Measurements from ENCODE around the gene RNF2. TPM values are rescaled to one million over a fixed set of nuclear protein-coding genes. Genes with fewer than 3 reads are reported as not detected.

RNF2 gene
- total RNA-seq, 1 donor from 2014 or later = 24.4 TPM

- no peak overlapping the region for H3K27ac Mint-ChIP-seq
- H3K4me3 Mint-ChIP-seq = no peak overlapping the region
- H3K36me3 Mint-ChIP-seq (ENCODE audit: low read depth) = no peaks in the 10 kb centered on the region
- no peaks in the 10 kb centered on the region for H3K4me1 Mint-ChIP-seq (ENCODE audit: low read depth)
- DNase-seq (ENCODE audit: low spot score) = no peak
- intact Hi-C loops (cut with micrococcal nuclease) = no loop called here
- peaks cover 24% of the 10 kb centered on the region for H3K27me3 Mint-ChIP-seq (ENCODE audit: insufficient read depth)
- no peaks in the 10 kb centered on the region for H3K9me3 Mint-ChIP-seq
These were observed 6.5 kb upstream of the RNF2 start for GRCh38 chr1:185038813-185039376.

- Mint-ChIP-seq H3K4me1 (ENCODE audit: low read depth) (peaks cover 8% of the 10 kb centered on the region), H3K36me3 (ENCODE audit: low read depth) (no peaks in the 10 kb centered on the region), H3K27me3 (ENCODE audit: insufficient read depth) (peaks cover 30% of the 10 kb centered on the region), H3K4me3 (no peak overlapping the region), H3K9me3 (no peaks in the 10 kb centered on the region), H3K27ac (no peak overlapping the region)
- intact Hi-C loops (cut with micrococcal nuclease) = loop anchor here (10.0 kb wide), 3 partner anchors 175 to 1405 kb away; partner anchors contain the start of gene ARPC5
- DNase-seq (ENCODE audit: low spot score) = no peak
These were observed 5.5 kb upstream of the RNF2 start for GRCh38 chr1:185039726-185040407.

GRCh38 chr1:185040408-185040735, 5.0 kb upstream of the RNF2 start:
- peaks cover 10% of the 10 kb centered on the region for H3K4me1 Mint-ChIP-seq (ENCODE audit: low read depth)

GRCh38 chr1:185041742-185042141, 3.6 kb upstream of the RNF2 start:
- Mint-ChIP-seq H3K27ac (no peak overlapping the region), H3K9me3 (no peaks in the 10 kb centered on the region), H3K36me3 (ENCODE audit: low read depth) (no peaks in the 10 kb centered on the region), H3K4me1 (ENCODE audit: low read depth) (peaks cover 16% of the 10 kb centered on the region), H3K4me3 (no peak overlapping the region), H3K27me3 (ENCODE audit: insufficient read depth) (peaks cover 17% of the 10 kb centered on the region)
- intact Hi-C loops (cut with micrococcal nuclease) = loop anchor here (10.0 kb wide), 3 partner anchors 177 to 1407 kb away; partner anchors contain the start of gene ARPC5
- DNase-seq (ENCODE audit: low spot score) = no peak

More at GRCh38 chr1:185040408-185040735, 5.0 kb upstream of the RNF2 start:
- no peaks in the 10 kb centered on the region for H3K9me3 Mint-ChIP-seq
- H3K27ac Mint-ChIP-seq = no peak overlapping the region
- no peak for DNase-seq (ENCODE audit: low spot score)
- peaks cover 27% of the 10 kb centered on the region for H3K27me3 Mint-ChIP-seq (ENCODE audit: insufficient read depth)
- intact Hi-C loops (cut with micrococcal nuclease) = loop anchor here (10.0 kb wide), 3 partner anchors 176 to 1406 kb away; partner anchors contain the start of gene ARPC5
- H3K36me3 Mint-ChIP-seq (ENCODE audit: low read depth) = no peaks in the 10 kb centered on the region
- no peak overlapping the region for H3K4me3 Mint-ChIP-seq

GRCh38 chr1:185042737-185043136, 2.6 kb upstream of the RNF2 start:
- H3K27me3 Mint-ChIP-seq (ENCODE audit: insufficient read depth) = peaks cover 17% of the 10 kb centered on the region
- H3K4me3 Mint-ChIP-seq = no peak overlapping the region
- no peaks in the 10 kb centered on the region for H3K9me3 Mint-ChIP-seq
- H3K4me1 Mint-ChIP-seq (ENCODE audit: low read depth) = peaks cover 25% of the 10 kb centered on the region
- no peak overlapping the region for H3K27ac Mint-ChIP-seq
- no peak for DNase-seq (ENCODE audit: low spot score)
- intact Hi-C loops (cut with micrococcal nuclease) = loop anchor here (10.0 kb wide), 3 partner anchors 178 to 1408 kb away; partner anchors contain the start of gene ARPC5
- H3K36me3 Mint-ChIP-seq (ENCODE audit: low read depth) = peaks cover 1% of the 10 kb centered on the region

GRCh38 chr1:185044387-185044786, 971 bp upstream of the RNF2 start:
- Mint-ChIP-seq H3K27ac (no peak overlapping the region), H3K36me3 (ENCODE audit: low read depth) (peaks cover 1% of the 10 kb centered on the region), H3K4me1 (ENCODE audit: low read depth) (peaks cover 29% of the 10 kb centered on the region), H3K4me3 (peak overlapping the region; percentile 89), H3K27me3 (ENCODE audit: insufficient read depth) (peaks cover 17% of the 10 kb centered on the region), H3K9me3 (no peaks in the 10 kb centered on the region)
- intact Hi-C loops (cut with micrococcal nuclease) = loop anchor here (2.0 to 10.0 kb wide), 4 partner anchors 72 to 1410 kb away; partner anchors contain the start of gene ARPC5
- no peak for DNase-seq (ENCODE audit: low spot score)

GRCh38 chr1:185045814-185046492, 595 bp downstream of the RNF2 start:
- H3K36me3 Mint-ChIP-seq (ENCODE audit: low read depth) = peaks cover 1% of the 10 kb centered on the region

GRCh38 chr1:185046668-185047067, 1.3 kb downstream of the RNF2 start:
- no peaks in the 10 kb centered on the region for H3K9me3 Mint-ChIP-seq
- peak overlapping the region; percentile 89 for H3K4me3 Mint-ChIP-seq
- intact Hi-C loops (cut with micrococcal nuclease) = loop anchor here (1.0 to 10.0 kb wide), 9 partner anchors 182 to 1412 kb away; partner anchors contain the start of genes ARPC5 and IVNS1ABP
- H3K4me1 Mint-ChIP-seq (ENCODE audit: low read depth) = peaks cover 29% of the 10 kb centered on the region
- peaks cover 1% of the 10 kb centered on the region for H3K36me3 Mint-ChIP-seq (ENCODE audit: low read depth)
- no peak for DNase-seq (ENCODE audit: low spot score)
- peak overlapping the region; percentile 62 for H3K27ac Mint-ChIP-seq
- peaks cover 15% of the 10 kb centered on the region for H3K27me3 Mint-ChIP-seq (ENCODE audit: insufficient read depth)

More at GRCh38 chr1:185045814-185046492, 595 bp downstream of the RNF2 start:
- H3K27ac Mint-ChIP-seq = peak overlapping the region; percentile 62
- peaks cover 29% of the 10 kb centered on the region for H3K4me1 Mint-ChIP-seq (ENCODE audit: low read depth)
- DNase-seq (ENCODE audit: low spot score) = peak; percentile 21
- peaks cover 15% of the 10 kb centered on the region for H3K27me3 Mint-ChIP-seq (ENCODE audit: insufficient read depth)
- peak overlapping the region; percentile 89 for H3K4me3 Mint-ChIP-seq
- intact Hi-C loops (cut with micrococcal nuclease) = loop anchor here (1.0 to 10.0 kb wide), 11 partner anchors 73 to 1411 kb away; partner anchors contain the start of genes ARPC5, IVNS1ABP and SWT1
- no peaks in the 10 kb centered on the region for H3K9me3 Mint-ChIP-seq

- H3K4me3 Mint-ChIP-seq = no peak overlapping the region
- peaks cover 23% of the 10 kb centered on the region for H3K4me1 Mint-ChIP-seq (ENCODE audit: low read depth)
- H3K9me3 Mint-ChIP-seq = no peaks in the 10 kb centered on the region
- no peak for DNase-seq (ENCODE audit: low spot score)
- peaks cover 2% of the 10 kb centered on the region for H3K27me3 Mint-ChIP-seq (ENCODE audit: insufficient read depth)
- H3K27ac Mint-ChIP-seq = no peak overlapping the region
- intact Hi-C loops (cut with micrococcal nuclease) = loop anchor here (5.0 to 10.0 kb wide), 8 partner anchors 185 to 1415 kb away; partner anchors contain the start of genes ARPC5 and IVNS1ABP
- peaks cover 1% of the 10 kb centered on the region for H3K36me3 Mint-ChIP-seq (ENCODE audit: low read depth)
These were observed 4.3 kb downstream of the RNF2 start for GRCh38 chr1:185049670-185050069.

- no peak overlapping the region for H3K27ac Mint-ChIP-seq
- peaks cover 1% of the 10 kb centered on the region for H3K36me3 Mint-ChIP-seq (ENCODE audit: low read depth)
- peaks cover 20% of the 10 kb centered on the region for H3K4me1 Mint-ChIP-seq (ENCODE audit: low read depth)
- no peak for DNase-seq (ENCODE audit: low spot score)
- H3K9me3 Mint-ChIP-seq = no peaks in the 10 kb centered on the region
- intact Hi-C loops (cut with micrococcal nuclease) = no loop called here
- H3K4me3 Mint-ChIP-seq = no peak overlapping the region
- no peaks in the 10 kb centered on the region for H3K27me3 Mint-ChIP-seq (ENCODE audit: insufficient read depth)
These were observed 5.6 kb downstream of the RNF2 start for GRCh38 chr1:185050823-185051451.

- intact Hi-C loops (cut with micrococcal nuclease) = no loop called here
- Mint-ChIP-seq H3K4me3 (no peak overlapping the region), H3K4me1 (ENCODE audit: low read depth) (peaks cover under 1% of the 10 kb centered on the region), H3K27ac (no peak overlapping the region), H3K9me3 (no peaks in the 10 kb centered on the region), H3K36me3 (ENCODE audit: low read depth) (peaks cover 2% of the 10 kb centered on the region), H3K27me3 (ENCODE audit: insufficient read depth) (no peaks in the 10 kb centered on the region)
- no peak for DNase-seq (ENCODE audit: low spot score)
These were observed 7.8 kb downstream of the RNF2 start for GRCh38 chr1:185053204-185053603.

GRCh38 chr1:185054365-185055060, 9.2 kb downstream of the RNF2 start:
- H3K4me1 Mint-ChIP-seq (ENCODE audit: low read depth) = no peaks in the 10 kb centered on the region
- no peak for DNase-seq (ENCODE audit: low spot score)
- H3K27ac Mint-ChIP-seq = no peak overlapping the region
- H3K36me3 Mint-ChIP-seq (ENCODE audit: low read depth) = peaks cover 5% of the 10 kb centered on the region
- no peaks in the 10 kb centered on the region for H3K27me3 Mint-ChIP-seq (ENCODE audit: insufficient read depth)
- no peaks in the 10 kb centered on the region for H3K9me3 Mint-ChIP-seq
- no peak overlapping the region for H3K4me3 Mint-ChIP-seq
- intact Hi-C loops (cut with micrococcal nuclease) = no loop called here

Measured in activated T-helper 1 cell treated with anti-CD3 and anti-CD28 coated beads, Interleukin-12 subunit alpha, Interleukin-12 subunit beta, Interleukin-2, Interleukin-4 antibody, amounts not matched to agents 30 ng/mL and 10 ng/mL and 1 ng/mL, durations not matched to agents 14 hours and 24 hours and 36 hours (primary cell).